Fibroblast of lung (primary cell): ENCODE measurements around the gene ARHGAP42. TPM values are rescaled to one million over a fixed set of nuclear protein-coding genes. Genes with fewer than 3 reads are reported as not detected.

Source experiments
- DNase-seq, 2 donors: peaks; one replicate each; pipeline versions ENCODE4 v3.0.0 to v3.0.0-alpha.2; 2010; ENCODE audit warnings: low read depth in 2 of 2
- H2AFZ ChIP-seq: 2 replicates; pipeline ENCODE4 v1.5.1; 2012; ENCODE audit warnings: low read length, control low read depth, inconsistent platforms
- H3K27ac ChIP-seq: 2 replicates; pipeline ENCODE4 v1.5.1; 2011; ENCODE audit warnings: low read length, control low read depth; ENCODE audit not compliant: insufficient read depth
- H3K27me3 ChIP-seq: 2 replicates; pipeline ENCODE4 v1.5.1; 2011; ENCODE audit warnings: mild to moderate bottlenecking, low read length; ENCODE audit not compliant: control insufficient read depth, insufficient read depth
- H3K36me3 ChIP-seq: 2 replicates; pipeline ENCODE4 v1.5.1; 2011; ENCODE audit warnings: low read length; ENCODE audit not compliant: control insufficient read depth, insufficient read depth
- H3K4me1 ChIP-seq: 2 replicates; pipeline ENCODE4 v1.5.1; 2011; ENCODE audit warnings: low read length; ENCODE audit not compliant: control insufficient read depth, insufficient read depth; ENCODE audit errors: extremely low read depth
- H3K4me2 ChIP-seq: 2 replicates; pipeline ENCODE4 v1.5.1; 2011; ENCODE audit warnings: low read length, control low read depth; ENCODE audit not compliant: insufficient read depth; ENCODE audit errors: extremely low read depth
- H3K4me3 ChIP-seq, 4 experiments: fragments of 200-600 bp in 1 of 4; sonication (generic) in 1 of 4; replicated peaks in 1 of 4; 2 replicates each; pipeline ENCODE4 v1.5.1; 2011 to 2016; ENCODE audit warnings: low read length in 4 of 4, low read depth in 3 of 4, mild to moderate bottlenecking in 3 of 4, control low read depth in 2 of 4, inconsistent platforms in 1 of 4, mixed read lengths in 1 of 4; ENCODE audit not compliant: insufficient read depth in 1 of 4; ENCODE audit errors: control extremely low read depth in 1 of 4
- H3K79me2 ChIP-seq: 2 replicates; pipeline ENCODE4 v1.5.1; 2012; ENCODE audit warnings: mild to moderate bottlenecking, low read length, inconsistent platforms; ENCODE audit not compliant: control insufficient read depth, insufficient read depth
- H3K9ac ChIP-seq: 2 replicates; pipeline ENCODE4 v1.5.1; 2011; ENCODE audit warnings: mild to moderate bottlenecking, low read length, control low read depth; ENCODE audit not compliant: insufficient read depth
- H3K9me3 ChIP-seq: 2 replicates; pipeline ENCODE4 v1.5.1; 2012; ENCODE audit warnings: low read depth, low read length; ENCODE audit not compliant: control insufficient read depth, insufficient read depth
- H4K20me1 ChIP-seq: 2 replicates; pipeline ENCODE4 v1.5.1; 2011; ENCODE audit warnings: low read length; ENCODE audit not compliant: control insufficient read depth, insufficient read depth; ENCODE audit errors: extremely low read depth
- EZH2 ChIP-seq: IDR thresholded peaks from 2 replicates; pipeline ENCODE4 v1.5.1; 2012; ENCODE audit warnings: low read length, control low read depth, mild to moderate bottlenecking; ENCODE audit errors: missing control alignments
- polyA plus RNA-seq, 2 donors: library from polyadenylated mRNA; depleted of rRNA in 1 of 2; stranded (reverse) in 1 of 2; unstranded in 1 of 2; fragments of >200 nt; gene quantifications; 2 replicates each; pipeline ENCODE4 v1.2.1, GENCODE V29; 2011 to 2012; ENCODE audit warnings: missing spikeins in 1 of 2
- total RNA-seq: library from RNA; depleted of rRNA; stranded (reverse); fragments of >200 nt; gene quantifications from 2 replicates; pipeline ENCODE4 v1.2.1, GENCODE V29; 2014
- TF ChIP-seq, protein P1 (sequence below), 2 donors: IDR thresholded peaks in 1 of 2; conservative IDR thresholded peaks in 1 of 2; 1 replicate in 1 of 2; 2 replicates in 1 of 2; pipeline ENCODE4 v1.5.1; 2011 to 2012; ENCODE audit warnings: low read length in 2 of 2, control low read depth in 1 of 2, inconsistent platforms in 1 of 2, low read depth in 1 of 2, mild to moderate bottlenecking in 1 of 2

Gene ARHGAP42
- total and polyA plus RNA-seq, 2 donors (not counting 1 experiment from before 2014, with no cell fraction given), result 8.0 to 13.4 TPM

- Histone ChIP-seq H3K9ac (no peak overlapping the region), H3K27ac (no peak overlapping the region), H3K4me2 (no peak overlapping the region), H3K79me2 (no peaks in the 10 kb centered on the region), H2AFZ (no peak overlapping the region), H3K4me1 (peaks cover 3% of the 10 kb centered on the region), H3K9me3 (no peaks in the 10 kb centered on the region), H4K20me1 (no peaks in the 10 kb centered on the region), H3K36me3 (no peaks in the 10 kb centered on the region), H3K27me3 (no peaks in the 10 kb centered on the region), H3K4me3 (no peak overlapping the region)
- no peak for TF ChIP-seq EZH2
- TF ChIP-seq, protein P1, sequence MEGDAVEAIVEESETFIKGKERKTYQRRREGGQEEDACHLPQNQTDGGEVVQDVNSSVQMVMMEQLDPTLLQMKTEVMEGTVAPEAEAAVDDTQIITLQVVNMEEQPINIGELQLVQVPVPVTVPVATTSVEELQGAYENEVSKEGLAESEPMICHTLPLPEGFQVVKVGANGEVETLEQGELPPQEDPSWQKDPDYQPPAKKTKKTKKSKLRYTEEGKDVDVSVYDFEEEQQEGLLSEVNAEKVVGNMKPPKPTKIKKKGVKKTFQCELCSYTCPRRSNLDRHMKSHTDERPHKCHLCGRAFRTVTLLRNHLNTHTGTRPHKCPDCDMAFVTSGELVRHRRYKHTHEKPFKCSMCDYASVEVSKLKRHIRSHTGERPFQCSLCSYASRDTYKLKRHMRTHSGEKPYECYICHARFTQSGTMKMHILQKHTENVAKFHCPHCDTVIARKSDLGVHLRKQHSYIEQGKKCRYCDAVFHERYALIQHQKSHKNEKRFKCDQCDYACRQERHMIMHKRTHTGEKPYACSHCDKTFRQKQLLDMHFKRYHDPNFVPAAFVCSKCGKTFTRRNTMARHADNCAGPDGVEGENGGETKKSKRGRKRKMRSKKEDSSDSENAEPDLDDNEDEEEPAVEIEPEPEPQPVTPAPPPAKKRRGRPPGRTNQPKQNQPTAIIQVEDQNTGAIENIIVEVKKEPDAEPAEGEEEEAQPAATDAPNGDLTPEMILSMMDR (conservative IDR thresholded peaks at IDR 0.05 in 1 of 2, IDR thresholded peaks at IDR 0.05 in 1 of 2; ENCODE audit: low read depth in 1 of 2, low read length in 2 of 2), result no peak
- no peak for DNase-seq
Observed at GRCh38 chr11:100821198-100821597, 134.1 kb downstream of the ARHGAP42 start.

- no peaks in the 10 kb centered on the region for H3K79me2 ChIP-seq
- H3K27ac ChIP-seq, result no peak overlapping the region
- no peak overlapping the region for H3K9ac ChIP-seq
- no peaks in the 10 kb centered on the region for H4K20me1 ChIP-seq
- no peaks in the 10 kb centered on the region for H3K36me3 ChIP-seq
- no peak overlapping the region for H3K4me2 ChIP-seq
- no peak overlapping the region for H3K4me3 ChIP-seq
- no peak overlapping the region for H2AFZ ChIP-seq
- DNase-seq, result peak in 1 of 2 donors; percentile 86
- H3K27me3 ChIP-seq, result no peaks in the 10 kb centered on the region
- no peaks in the 10 kb centered on the region for H3K9me3 ChIP-seq
- H3K4me1 ChIP-seq, result peaks cover 5% of the 10 kb centered on the region
- no peak for TF ChIP-seq EZH2
- TF ChIP-seq, protein P1 (conservative IDR thresholded peaks at IDR 0.05 in 1 of 2, IDR thresholded peaks at IDR 0.05 in 1 of 2; ENCODE audit: low read depth in 1 of 2, low read length in 2 of 2), result no peak
Observed at GRCh38 chr11:100823360-100823759, 136.3 kb downstream of the ARHGAP42 start.

GRCh38 chr11:100824041-100824809, 137.1 kb downstream of the ARHGAP42 start:
- Histone ChIP-seq H3K4me1 (peaks cover 5% of the 10 kb centered on the region), H3K27ac (no peak overlapping the region), H3K4me3 (no peak overlapping the region), H3K9ac (no peak overlapping the region), H3K79me2 (no peaks in the 10 kb centered on the region), H3K36me3 (no peaks in the 10 kb centered on the region), H3K4me2 (no peak overlapping the region), H2AFZ (no peak overlapping the region), H4K20me1 (no peaks in the 10 kb centered on the region), H3K9me3 (no peaks in the 10 kb centered on the region), H3K27me3 (no peaks in the 10 kb centered on the region)
- TF ChIP-seq, protein P1 (conservative IDR thresholded peaks at IDR 0.05 in 1 of 2, IDR thresholded peaks at IDR 0.05 in 1 of 2; ENCODE audit: low read depth in 1 of 2, low read length in 2 of 2), result no peak
- no peak for DNase-seq
